GM19452 (cell line): ENCODE results near the gene PTPN14.

ENCODE experiments used
- ATAC-seq: cut with Tn5 transposase; IDR thresholded peaks from one replicate; pipeline ENCODE4 v1.9.1; 2021; ENCODE audit not compliant: unreplicated experiment

Gene PTPN14

DNA sequence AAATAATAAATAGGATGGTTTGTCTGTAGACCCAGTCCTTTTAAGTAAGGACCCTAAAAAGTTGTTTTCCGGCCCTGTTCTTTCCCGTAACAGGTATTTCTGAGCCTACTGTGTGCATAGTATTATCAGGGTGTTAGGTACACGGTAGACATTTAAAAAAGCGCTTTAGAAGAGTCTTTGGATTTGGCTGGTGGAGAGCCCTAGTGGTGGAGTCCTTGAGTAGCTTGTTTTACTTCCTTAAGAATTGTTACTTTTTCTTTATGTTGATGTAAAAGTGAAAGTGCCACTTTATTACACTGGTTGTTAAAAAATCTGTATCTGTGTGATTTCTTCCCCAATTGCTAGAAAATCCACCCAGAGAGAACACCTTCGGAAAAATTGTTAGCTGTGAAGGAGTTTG lies 233.7 kb downstream of the PTPN14 start:
- no peak for ATAC-seq

DNA sequence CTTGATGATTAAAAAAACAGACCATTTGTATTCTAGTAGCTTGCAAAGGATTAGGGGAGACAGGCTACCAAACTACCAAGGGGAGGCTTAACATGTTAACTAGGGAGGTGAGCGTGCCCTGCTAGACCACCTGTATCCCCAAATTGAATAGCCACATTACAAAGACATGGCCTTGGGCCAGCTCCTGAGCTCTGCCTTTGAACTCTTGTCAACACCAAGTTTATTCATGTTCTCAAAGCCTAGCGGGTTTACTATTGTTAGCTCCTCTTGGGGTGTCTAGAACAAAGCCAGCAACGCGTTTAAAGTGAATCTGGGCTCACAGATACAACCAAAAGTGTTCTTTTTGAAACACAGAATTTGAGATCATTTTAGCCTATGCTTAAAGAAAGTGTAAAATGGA lies 234.1 kb downstream of the PTPN14 start:
- no peak for ATAC-seq

DNA sequence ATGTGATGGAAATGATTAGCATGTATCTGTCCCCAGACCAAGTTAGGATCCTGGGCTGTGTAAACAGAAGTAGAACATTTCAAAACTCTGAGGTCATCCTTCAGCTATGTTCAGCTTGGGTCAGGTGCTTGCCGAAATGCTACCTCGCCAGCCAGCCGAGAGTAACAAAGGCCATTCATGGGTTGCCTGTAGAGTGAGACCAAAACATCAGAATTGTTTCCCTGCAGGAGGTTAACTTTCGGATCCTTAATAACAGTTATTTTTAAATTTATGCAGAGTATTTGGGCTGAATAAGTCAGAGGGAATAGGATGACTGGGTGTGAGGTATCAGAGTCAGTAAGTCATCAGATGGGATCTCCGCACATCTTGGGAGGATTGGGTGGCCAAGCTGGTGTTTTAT lies 234.8 kb downstream of the PTPN14 start:
- no peak for ATAC-seq

DNA sequence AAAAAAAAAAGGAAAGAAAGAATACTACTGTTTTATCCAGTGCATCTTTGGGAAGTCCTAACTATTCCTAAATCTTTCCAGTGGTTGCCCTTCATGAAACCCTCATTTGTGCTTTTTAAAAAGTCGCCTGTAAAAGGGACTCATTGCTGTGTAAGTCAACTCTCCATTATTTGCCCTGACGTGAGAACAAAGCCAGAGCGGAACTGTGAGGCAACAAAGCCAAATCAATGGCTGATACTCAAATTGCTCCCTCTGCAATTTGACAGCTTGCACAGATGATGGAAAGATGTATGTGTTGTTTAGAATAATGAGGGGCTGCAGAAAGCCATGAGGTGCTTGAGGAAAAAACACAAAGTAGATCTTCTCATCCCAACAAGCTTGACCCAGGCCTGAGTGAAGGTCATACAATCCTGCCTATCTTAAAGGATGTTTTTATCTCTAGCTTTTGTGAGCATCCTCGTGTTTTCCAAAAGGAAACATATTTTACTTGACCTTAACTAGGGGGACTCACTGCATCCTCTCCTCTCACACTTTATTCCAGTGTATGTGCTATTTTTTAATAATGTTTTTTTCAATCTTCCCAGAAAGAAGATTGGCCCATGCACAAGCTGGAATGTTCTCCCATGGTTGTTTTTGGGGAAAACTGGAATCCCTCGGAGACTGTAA lies 237.1 kb downstream of the PTPN14 start:
- no peak for ATAC-seq

DNA sequence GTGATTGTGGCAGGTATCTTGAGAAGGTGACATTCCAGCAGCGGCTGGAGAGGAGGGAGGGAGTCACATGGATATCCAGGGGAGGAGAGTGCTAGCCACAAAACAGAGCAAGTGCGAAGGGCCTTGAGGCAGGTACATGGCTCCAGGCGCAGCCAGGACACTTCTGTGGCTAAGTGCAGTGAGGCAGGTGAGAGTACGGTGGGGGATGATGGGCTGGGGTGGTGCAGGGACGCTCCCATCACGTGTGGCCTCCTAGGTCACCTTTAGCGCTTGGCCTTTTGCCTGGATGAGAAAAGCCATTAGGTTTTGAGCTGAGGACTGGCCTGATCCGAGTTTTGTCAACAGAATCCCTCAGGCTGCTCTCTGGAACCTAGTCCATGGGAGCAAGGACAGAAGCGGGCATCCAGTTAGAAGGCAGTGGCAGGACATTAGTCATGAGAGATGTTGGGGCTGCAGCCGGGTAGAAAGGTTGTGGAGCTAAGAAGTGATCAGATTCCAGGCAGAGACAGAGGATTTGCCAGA lies 238.8 kb downstream of the PTPN14 start:
- no peak for ATAC-seq

DNA sequence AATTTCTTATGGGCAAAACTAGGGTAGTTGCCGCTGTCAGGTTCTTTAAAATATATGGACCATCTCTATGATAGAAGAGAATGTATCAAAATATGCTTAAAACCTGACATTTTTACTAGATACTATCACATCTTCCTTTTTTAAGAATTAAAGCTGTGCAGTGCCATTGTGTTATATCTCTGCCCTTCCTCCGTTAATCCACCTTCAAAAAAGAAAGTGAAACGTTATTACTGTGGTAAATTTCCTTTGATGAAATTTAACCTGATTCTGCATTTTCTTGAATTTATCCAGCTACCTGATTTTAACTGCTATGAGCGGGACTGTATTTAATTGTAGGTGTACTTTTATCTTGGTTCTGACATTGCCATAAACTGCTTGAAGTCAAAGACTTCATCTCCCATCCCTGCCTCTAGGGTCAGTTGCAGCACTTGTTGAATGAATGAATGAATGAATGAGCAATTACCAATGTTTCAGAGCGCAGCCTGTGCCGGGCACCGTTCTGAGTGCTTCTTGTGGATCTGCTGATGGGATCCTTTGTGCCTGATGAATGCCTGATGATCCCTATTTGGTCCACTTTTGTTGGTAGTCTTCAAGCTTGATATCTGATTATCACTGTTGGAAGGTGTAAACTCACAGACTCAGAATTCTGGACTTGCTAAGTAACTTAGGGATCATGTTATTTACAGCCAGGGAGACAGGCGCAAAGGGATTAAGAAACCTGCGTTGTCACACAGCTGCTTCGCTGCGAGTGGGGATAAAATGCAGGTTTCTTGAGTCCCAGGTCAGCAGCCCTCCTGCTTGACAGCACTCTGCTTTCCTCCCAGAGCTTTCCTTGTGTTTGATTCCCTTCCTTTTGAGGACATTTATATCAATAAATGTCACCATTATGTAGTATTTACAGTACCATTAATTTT lies 240.4 kb downstream of the PTPN14 start:
- ATAC-seq: no peak

DNA sequence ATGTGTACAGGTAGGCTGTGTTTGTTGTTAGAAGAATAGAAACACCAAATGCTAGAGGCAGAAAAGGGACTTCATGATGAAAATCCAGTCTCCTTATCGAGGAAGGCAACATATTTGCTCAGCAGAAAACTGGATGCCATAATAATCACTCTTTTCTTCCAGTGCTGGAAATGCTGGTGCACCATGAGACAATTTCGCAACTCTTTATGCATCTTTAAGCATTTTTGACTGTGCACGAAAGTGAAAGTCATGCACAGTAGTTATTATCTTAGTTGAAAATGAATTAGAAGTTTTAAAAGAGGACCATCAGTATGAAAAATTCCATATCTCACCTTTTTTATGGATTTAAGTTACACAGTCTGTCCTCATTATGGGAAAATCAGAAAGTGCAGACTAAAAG lies 241.4 kb downstream of the PTPN14 start:
- no peak for ATAC-seq

DNA sequence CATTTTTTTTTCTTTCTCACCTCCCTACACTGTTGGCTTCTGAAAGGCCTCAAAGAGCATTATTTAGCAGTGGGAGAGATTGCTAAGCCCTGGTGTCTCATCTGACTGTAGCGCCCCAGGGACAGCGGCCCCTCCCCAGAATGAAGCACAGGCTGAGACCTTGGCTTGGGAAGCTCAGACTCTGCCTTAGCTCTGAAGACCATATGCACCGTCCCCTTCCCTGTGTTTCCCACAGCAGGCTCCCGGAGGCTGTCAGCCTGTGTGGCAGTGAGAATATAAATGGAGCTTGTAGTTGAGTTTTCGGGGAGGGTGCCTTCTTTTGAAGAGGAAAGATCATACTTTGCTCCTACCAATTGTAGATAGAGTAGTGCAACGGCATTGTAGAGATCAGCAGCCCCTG lies 245.1 kb downstream of the PTPN14 start:
- ATAC-seq: no peak

DNA sequence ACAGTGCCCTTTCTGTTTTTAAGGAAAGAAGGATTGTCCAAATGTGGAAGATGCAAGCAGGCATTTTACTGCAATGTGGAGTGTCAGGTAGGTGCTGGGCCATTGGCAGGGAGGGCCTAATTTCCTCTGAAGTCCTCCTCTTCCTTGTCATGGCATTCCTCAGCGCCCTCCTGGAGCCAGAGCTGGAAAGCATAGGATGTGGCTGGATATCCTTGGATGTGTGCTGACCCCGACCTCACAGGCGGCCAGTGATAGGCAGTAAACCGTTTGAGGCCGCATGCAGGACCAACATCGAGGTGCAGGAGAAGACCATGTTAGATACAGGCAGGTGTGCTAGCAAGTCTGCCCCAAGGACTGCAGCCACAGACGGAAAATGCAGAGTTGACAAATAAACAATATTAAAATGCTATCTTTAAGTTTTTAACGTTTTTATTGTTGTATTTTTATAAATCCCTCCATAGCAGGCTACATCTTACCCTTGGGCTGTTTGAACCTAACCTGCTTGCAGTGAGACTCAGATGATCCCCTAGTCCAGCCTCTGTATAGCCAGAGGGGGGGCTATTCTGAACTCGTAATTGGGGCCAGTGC lies 246.1 kb downstream of the PTPN14 start:
- no peak for ATAC-seq

DNA sequence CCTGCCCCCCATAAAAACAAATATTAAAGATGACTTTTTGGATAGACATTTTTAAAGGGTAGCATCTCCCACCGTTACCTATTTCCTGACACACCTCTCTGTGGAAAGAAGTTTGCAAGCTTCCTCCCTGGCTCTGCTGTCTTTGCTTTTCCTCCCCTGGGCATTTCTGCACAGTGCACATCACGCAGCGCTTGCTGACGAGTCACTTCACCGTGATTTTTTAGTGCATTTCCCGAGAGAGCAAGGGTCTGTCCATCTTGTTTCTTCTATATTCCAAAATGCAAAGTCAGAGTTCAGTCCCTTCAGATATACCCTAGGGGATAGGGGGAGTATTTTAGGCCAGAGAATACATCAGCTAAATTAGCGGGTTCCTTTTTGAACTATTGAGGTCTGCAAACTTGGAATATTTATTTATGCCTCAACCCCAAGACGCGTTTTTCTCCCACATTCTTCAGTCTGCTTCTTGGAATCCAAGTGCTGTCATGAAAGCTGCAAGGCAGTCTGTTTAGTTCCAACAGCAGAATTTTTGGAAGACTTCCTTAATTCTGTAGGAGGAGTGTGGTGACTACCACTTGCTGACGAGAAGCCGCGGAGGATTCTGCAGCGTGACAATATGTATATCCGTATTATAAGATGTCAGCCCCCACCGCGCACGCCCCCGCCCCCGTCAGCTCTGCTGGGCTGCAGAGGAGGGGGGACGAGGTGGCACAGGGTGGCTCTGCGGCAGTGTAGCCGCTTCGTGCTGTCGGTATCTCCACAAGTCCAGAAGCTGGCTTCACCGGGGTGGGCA lies 248.1 kb downstream of the PTPN14 start:
- ATAC-seq: no peak

DNA sequence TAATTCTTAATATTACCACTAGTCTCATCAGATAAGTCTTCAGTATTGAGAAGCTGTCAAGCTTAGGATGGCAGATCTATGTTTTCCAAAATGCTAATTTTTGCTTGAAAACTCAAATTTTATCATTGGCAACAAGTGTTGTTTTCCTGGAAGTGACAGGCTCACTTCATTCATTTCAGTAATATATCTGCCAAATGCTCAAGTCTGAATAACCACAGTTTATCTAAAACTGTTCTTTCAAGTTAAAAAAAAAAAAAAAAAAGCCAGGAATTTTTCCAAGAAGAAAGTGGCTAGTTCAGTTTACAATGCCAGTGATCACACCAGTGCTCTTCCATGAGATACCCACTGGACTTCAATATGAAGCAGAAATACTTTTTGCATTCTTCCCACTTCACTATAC lies 249.9 kb downstream of the PTPN14 start:
- ATAC-seq: no peak

DNA sequence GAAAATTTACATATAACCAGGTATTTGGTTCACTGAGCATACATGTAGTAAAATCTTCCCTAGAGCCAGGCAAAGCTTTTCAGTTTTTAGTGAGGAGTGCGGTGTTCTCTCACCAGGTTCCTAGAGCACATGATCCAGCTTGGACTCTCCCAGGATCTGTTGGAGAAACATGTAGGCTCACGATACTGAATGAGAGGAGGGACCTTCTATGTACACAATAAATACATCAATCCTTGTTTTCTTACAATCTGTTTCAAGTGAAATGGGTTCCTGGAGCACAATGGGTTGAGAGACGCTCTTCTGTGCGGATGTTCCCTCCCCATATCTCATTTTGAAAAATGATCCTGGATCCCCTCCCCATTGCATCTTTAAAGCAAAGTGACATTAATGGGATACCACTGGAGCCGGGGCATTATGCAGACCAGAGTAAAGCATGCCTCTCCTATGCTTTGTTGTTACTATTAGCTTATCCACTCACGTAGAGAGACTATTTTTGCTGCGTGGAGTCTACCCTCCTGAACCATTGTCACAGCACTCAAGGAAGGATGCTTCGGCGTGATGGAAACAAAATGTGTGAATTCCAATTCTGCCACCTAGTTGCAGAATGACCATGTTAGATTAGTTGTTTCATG lies 251.1 kb downstream of the PTPN14 start:
- no peak for ATAC-seq
